ENCODE data around the gene PTPN9.

The PTPN9 gene

DNA sequence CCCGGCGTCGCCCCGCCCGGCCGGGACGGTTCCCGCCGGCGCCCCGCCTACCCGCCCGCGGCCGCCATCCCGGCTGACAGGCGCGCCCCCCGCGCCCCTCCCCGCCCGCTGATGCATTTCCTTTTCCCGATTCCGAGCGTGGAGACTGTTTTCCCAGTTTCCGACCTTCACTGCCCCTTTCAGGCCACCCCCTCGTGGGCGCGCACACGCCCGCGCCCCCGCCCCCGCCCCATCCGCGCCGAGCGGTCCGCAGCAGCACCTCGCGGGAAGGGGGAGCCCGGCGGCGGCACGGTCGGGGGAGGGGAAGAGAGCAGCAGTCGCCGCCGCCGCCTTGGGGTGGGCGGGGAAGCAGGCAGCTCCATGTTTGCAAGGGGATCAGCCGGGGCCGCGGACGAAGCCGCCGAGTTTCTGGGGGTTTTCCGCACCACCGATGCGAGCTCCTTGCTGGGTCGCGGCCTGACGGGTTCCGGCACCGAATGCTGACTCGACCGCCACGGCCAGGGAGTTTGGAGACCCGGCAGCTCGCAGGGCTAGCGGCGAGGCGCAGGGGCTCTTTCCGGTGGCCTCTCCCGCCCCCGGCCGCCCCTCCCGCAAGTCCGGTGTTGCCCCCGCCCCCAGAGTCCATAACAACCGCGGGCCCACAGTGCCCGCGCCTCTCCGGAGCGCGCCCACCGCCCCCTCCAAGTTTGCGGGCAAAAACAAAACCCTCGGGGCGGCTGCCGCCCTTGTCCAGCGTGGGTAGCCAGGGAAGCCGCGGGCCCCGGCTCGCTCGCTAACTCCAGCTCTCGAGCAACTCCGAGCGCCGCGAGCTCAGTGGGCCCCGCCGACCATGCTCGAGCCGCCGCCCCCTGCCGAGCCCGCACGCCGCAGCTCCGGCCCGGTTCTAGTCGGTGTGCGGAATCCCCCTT is 124.4 kb downstream of the PTPN9 start:
- TF ChIP-seq, protein P1, sequence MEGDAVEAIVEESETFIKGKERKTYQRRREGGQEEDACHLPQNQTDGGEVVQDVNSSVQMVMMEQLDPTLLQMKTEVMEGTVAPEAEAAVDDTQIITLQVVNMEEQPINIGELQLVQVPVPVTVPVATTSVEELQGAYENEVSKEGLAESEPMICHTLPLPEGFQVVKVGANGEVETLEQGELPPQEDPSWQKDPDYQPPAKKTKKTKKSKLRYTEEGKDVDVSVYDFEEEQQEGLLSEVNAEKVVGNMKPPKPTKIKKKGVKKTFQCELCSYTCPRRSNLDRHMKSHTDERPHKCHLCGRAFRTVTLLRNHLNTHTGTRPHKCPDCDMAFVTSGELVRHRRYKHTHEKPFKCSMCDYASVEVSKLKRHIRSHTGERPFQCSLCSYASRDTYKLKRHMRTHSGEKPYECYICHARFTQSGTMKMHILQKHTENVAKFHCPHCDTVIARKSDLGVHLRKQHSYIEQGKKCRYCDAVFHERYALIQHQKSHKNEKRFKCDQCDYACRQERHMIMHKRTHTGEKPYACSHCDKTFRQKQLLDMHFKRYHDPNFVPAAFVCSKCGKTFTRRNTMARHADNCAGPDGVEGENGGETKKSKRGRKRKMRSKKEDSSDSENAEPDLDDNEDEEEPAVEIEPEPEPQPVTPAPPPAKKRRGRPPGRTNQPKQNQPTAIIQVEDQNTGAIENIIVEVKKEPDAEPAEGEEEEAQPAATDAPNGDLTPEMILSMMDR (IDR thresholded peaks at IDR 0.05; ENCODE audit: extremely low read depth, missing control alignments), result no peak
- peak; percentile 80 for DNase-seq (ENCODE audit: low spot score)

DNA sequence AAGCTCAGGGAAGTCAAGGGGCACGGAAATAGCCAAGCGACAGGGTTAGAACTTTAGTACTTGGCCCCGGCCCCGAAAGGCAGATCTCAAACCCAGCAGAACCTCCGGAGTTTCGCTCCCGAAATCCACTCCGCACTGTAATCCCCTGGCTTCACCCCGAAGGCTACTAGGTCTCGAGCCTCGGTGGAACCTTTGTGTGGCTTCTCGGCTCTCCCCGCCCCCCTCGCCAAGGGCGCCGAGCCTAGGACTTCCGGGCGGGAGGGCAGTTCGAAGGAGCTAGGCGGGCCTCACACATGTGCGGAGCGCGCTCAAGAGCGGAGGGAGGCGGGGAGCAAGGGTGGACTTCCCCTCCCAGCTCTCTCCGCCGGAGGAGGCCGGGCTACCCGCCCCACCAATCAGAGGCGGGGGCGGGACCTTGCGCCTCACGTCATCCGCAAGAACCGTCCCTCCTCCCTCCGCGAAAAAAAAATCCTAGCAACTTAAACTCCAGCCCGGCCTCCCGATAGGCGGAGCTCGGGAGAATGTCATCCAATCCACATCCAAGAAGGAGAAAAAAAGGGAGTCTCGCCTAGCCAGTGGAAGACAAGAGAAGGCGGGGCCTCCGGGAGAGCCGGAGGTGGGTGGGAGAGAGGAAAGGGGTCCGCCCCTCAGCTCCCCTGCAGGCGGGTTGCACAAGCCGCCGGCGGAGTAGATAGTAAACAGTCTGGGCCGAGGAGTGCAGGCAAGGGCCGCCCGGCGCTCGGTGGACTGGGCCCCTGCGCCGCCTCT is 125.2 kb downstream of the PTPN9 start:
- peak; percentile 97 for DNase-seq (ENCODE audit: low spot score)

GRCh38 chr15:75452865-75453702 is 126.0 kb downstream of the PTPN9 start:
- no peak for DNase-seq (ENCODE audit: low spot score)

More for the DNA sequence above, 125.2 kb downstream of the PTPN9 start:
- TF ChIP-seq, protein P1 (IDR thresholded peaks at IDR 0.05; ENCODE audit: extremely low read depth, missing control alignments), result no peak

DNA sequence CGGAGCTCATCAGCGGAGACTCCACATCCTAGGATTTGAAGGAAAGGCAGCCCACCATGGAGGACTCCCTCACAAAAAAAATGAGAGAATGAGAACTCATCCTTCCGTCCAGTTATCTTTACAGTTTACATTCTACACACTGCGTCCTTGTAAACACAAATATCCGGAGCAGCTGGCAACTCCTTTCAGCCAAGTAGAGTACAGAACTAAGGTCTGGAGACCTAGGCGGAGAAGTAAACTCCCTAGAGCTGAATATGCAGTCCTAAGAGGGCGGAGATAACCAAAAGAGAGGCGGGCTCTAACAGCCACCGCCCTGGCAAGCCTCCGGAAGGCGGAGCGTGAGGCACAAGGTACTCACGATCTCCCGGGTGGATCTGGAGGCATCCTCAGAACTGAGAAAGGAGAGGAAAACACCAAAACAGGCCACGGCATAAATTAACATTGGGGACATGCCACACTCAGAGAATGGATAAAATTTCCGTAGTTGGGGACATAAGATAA is 126.7 kb downstream of the PTPN9 start:
- TF ChIP-seq, protein P1 (IDR thresholded peaks at IDR 0.05; ENCODE audit: extremely low read depth, missing control alignments), result no peak
- peak; percentile 50 for DNase-seq (ENCODE audit: low spot score)

More at GRCh38 chr15:75452865-75453702, 126.0 kb downstream of the PTPN9 start:
- TF ChIP-seq, protein P1 (IDR thresholded peaks at IDR 0.05; ENCODE audit: extremely low read depth, missing control alignments), result peak; percentile 34

DNA sequence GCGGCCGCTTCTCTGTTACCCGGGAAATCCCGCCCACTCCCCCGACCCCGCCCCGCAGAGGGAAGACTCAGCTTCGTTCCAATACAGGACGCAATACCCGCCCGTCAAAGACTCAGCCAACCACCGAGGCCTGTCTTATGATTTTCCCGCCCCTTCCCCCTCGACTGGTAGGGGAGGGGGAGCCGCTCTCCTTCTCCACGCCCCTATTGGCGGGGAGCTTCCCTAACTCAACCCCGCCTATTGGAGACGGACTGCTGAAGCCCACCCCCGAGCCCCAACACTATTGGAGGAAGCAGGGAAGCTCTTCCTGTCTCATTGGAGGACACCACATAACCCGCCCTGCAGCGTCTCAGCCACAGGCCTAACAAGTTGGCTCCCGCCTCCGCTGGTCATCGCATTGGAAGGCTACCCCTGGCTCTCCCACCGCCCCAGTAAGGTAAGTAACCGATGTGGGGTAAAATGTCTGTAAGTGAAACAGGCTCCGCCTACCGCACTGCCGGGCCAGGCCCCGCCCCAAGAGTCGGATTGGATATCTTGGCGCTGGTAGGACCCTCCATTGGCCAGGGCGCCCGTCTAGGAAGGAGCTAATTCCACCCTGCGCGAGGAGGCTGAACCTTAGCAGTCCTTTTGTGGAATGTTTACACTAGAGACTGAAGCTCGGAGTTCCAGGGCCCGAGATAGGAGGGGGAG is 127.3 kb downstream of the PTPN9 start, which contains the start of gene SIN3A:
TSS of gene SIN3A (minus strand) at position 17 of the 690 bp plus-strand sequence. CDS start 21,315 bp downstream, outside the sequence.
- TF ChIP-seq, protein P1 (IDR thresholded peaks at IDR 0.05; ENCODE audit: extremely low read depth, missing control alignments), result no peak
- DNase-seq (ENCODE audit: low spot score), result peak; percentile 85

DNA sequence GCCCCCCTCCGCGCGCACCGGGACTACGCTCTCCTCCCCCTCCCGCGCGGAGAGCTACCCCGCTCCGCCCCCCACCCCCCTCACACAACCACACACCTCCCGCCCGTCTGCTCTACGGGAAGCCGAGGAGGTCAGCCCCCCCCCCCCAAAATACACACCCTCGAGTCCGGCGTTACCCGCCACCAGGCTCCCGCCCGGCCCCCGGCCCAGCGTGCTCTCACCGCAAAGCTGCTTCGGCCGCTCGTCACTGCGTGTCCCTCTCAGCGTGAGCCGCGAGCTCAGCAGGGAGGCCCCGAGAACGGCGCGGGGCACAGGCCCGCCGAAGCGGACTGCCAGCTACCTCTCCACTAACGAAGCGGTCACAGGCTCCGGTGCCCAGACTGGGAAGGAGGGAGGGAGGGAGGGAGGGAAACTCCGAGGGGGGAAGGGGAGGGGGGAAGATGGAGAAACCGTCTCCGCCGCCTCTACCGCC is 127.9 kb downstream of the PTPN9 start:
- DNase-seq (ENCODE audit: low spot score), result no peak
- TF ChIP-seq, protein P1 (IDR thresholded peaks at IDR 0.05; ENCODE audit: extremely low read depth, missing control alignments), result no peak

Data from GM20000 (cell line).